DND-41 (cell line): ENCODE measurements around the gene MYO3A.

Experiments
- ATAC-seq: fragments of 200-7000 bp; cut with Tn5 transposase; 3 replicates; pipeline ENCODE4 v1.9.1; 2021; ENCODE audit warnings: low read depth; ENCODE audit not compliant: insufficient read depth
- DNase-seq: peaks from one replicate; pipeline ENCODE4 v3.0.0-alpha.2; 2020
- H2AFZ ChIP-seq: 2 replicates; pipeline ENCODE4 v1.6.0; 2012; ENCODE audit warnings: low read depth, low read length
- H3K27ac ChIP-seq: 2 replicates; pipeline ENCODE4 v1.5.1; 2012; ENCODE audit warnings: low read length, inconsistent platforms
- H3K27me3 ChIP-seq: fragments of 200-600 bp; sonication (generic); 2 replicates; pipeline ENCODE4 v1.6.0; 2012; ENCODE audit warnings: low read length, mild to moderate bottlenecking, inconsistent platforms; ENCODE audit not compliant: insufficient read depth, poor library complexity
- H3K36me3 ChIP-seq: 2 replicates; pipeline ENCODE4 v1.5.1; 2012; ENCODE audit warnings: low read length, inconsistent platforms; ENCODE audit not compliant: insufficient read depth
- H3K4me1 ChIP-seq: 2 replicates; pipeline ENCODE4 v1.5.1; 2012; ENCODE audit warnings: mild to moderate bottlenecking, low read length; ENCODE audit not compliant: insufficient read depth
- H3K4me2 ChIP-seq: 2 replicates; pipeline ENCODE4 v1.6.0; 2012; ENCODE audit warnings: mild to moderate bottlenecking, moderate library complexity, low read length, inconsistent platforms; ENCODE audit not compliant: insufficient read depth
- H3K4me3 ChIP-seq, 2 experiments: fragments of 200-600 bp in 1 of 2; shearing (Covaris generic) in 1 of 2; 2 replicates each; pipeline ENCODE4 v1.5.1; 2012 to 2016; ENCODE audit warnings: inconsistent platforms in 2 of 2, low read length in 2 of 2, mild to moderate bottlenecking in 2 of 2, low read depth in 1 of 2, moderate library complexity in 1 of 2
- H3K79me2 ChIP-seq: 2 replicates; pipeline ENCODE4 v1.6.0; 2012; ENCODE audit warnings: low read length, inconsistent platforms; ENCODE audit not compliant: insufficient read depth
- H3K9ac ChIP-seq: 2 replicates; pipeline ENCODE4 v1.6.0; 2012; ENCODE audit warnings: low read depth, mild to moderate bottlenecking, inconsistent platforms, low read length, moderate library complexity
- H3K9me3 ChIP-seq: 2 replicates; pipeline ENCODE4 v1.5.1; 2012; ENCODE audit warnings: low read length, moderate library complexity, mild to moderate bottlenecking, inconsistent platforms; ENCODE audit not compliant: insufficient read depth, severe bottlenecking
- H4K20me1 ChIP-seq: 2 replicates; pipeline ENCODE4 v1.6.0; 2012; ENCODE audit warnings: low read length; ENCODE audit not compliant: insufficient read depth
- CTCF ChIP-seq: IDR thresholded peaks from 2 replicates; pipeline ENCODE4 v1.5.1; 2012; ENCODE audit warnings: borderline replicate concordance, low read length, moderate library complexity, mild to moderate bottlenecking; ENCODE audit not compliant: poor library complexity, severe bottlenecking; ENCODE audit errors: extremely low read depth
- EZH2 ChIP-seq: IDR thresholded peaks from 3 replicates; pipeline ENCODE4 v1.6.1; 2012; ENCODE audit warnings: borderline replicate concordance, low read depth, mild to moderate bottlenecking, moderate library complexity, low read length, inconsistent platforms; ENCODE audit not compliant: severe bottlenecking

The MYO3A gene

GRCh38 chr10:25982107-25982506, 48.1 kb downstream of the MYO3A start:
- H3K27me3 ChIP-seq: no peaks in the 10 kb centered on the region
- H3K27ac ChIP-seq: no peak overlapping the region
- H3K4me3 ChIP-seq: no peak overlapping the region
- no peak for TF ChIP-seq EZH2
- TF ChIP-seq CTCF: no peak
- no peak for DNase-seq
- H4K20me1 ChIP-seq: no peaks in the 10 kb centered on the region
- no peak overlapping the region for H3K9ac ChIP-seq
- H3K4me2 ChIP-seq: no peak overlapping the region
- no peaks in the 10 kb centered on the region for H3K9me3 ChIP-seq
- H2AFZ ChIP-seq: no peak overlapping the region
- no peaks in the 10 kb centered on the region for H3K79me2 ChIP-seq
- H3K4me1 ChIP-seq: no peaks in the 10 kb centered on the region
- ATAC-seq: no peak
- H3K36me3 ChIP-seq: no peaks in the 10 kb centered on the region

- TF ChIP-seq EZH2 (no peak), CTCF (no peak)
- Histone ChIP-seq H3K79me2 (no peaks in the 10 kb centered on the region), H3K4me2 (no peak overlapping the region), H3K4me1 (no peaks in the 10 kb centered on the region), H3K36me3 (no peaks in the 10 kb centered on the region), H3K9me3 (no peaks in the 10 kb centered on the region), H3K27me3 (no peaks in the 10 kb centered on the region), H4K20me1 (no peaks in the 10 kb centered on the region), H3K9ac (no peak overlapping the region), H3K27ac (no peak overlapping the region), H2AFZ (no peak overlapping the region), H3K4me3 (no peak overlapping the region)
- DNase-seq: no peak
- no peak for ATAC-seq
Observed at GRCh38 chr10:25988583-25988982, 54.6 kb downstream of the MYO3A start.

GRCh38 chr10:25989951-25990350, 55.9 kb downstream of the MYO3A start:
- Histone ChIP-seq H3K9ac (no peak overlapping the region), H3K27me3 (no peaks in the 10 kb centered on the region), H3K4me1 (no peaks in the 10 kb centered on the region), H4K20me1 (no peaks in the 10 kb centered on the region), H3K4me2 (no peak overlapping the region), H3K27ac (no peak overlapping the region), H3K4me3 (no peak overlapping the region), H2AFZ (no peak overlapping the region), H3K36me3 (no peaks in the 10 kb centered on the region), H3K9me3 (no peaks in the 10 kb centered on the region), H3K79me2 (no peaks in the 10 kb centered on the region)
- TF ChIP-seq EZH2 (no peak), CTCF (no peak)
- DNase-seq (no peak), ATAC-seq (no peak)

DNA sequence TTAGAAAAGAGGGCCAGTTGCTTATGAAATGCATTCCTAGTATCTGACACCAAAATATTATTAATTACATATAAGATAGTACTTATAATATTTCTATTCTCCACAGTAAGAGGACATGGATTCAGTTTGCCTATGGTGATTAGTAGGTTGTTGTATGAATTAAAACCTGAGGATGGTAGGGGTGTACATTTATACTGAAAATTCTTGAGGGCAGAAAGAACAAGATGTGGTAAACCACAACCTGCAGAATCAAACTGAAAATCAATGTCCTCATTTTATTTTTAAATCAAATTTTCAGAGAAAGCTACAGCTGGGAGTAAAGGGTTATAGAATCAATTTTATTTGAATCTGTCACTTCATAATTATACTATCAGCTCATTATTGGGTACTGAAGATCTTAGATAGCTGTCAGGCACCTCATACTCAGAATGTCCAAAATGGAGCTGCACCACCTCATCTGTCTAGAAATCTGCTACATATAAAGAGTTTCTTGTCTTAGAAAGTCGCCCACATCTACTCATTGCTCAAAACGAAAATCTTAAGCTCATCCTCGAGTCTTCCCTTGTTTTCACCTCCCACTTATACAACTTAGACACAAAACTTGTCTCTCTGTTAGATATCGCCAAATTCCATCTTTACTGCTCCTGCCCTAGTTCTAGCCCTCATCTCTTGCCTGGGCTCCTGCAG, 65.4 kb downstream of the MYO3A start:
- no peak for ATAC-seq
- no peak overlapping the region for H3K4me3 ChIP-seq
- no peaks in the 10 kb centered on the region for H3K4me1 ChIP-seq
- no peak overlapping the region for H3K4me2 ChIP-seq
- H3K9ac ChIP-seq: no peak overlapping the region
- H2AFZ ChIP-seq: no peak overlapping the region
- H3K79me2 ChIP-seq: no peaks in the 10 kb centered on the region
- H3K27me3 ChIP-seq: peaks cover 3% of the 10 kb centered on the region
- no peaks in the 10 kb centered on the region for H4K20me1 ChIP-seq
- H3K9me3 ChIP-seq: no peaks in the 10 kb centered on the region
- H3K27ac ChIP-seq: no peak overlapping the region
- H3K36me3 ChIP-seq: no peaks in the 10 kb centered on the region
- TF ChIP-seq CTCF (no peak), EZH2 (no peak)
- DNase-seq: no peak
